ENCODE results near the gene STAT3.
"Not testable (repeated sequence)": the region's sequence is repeated elsewhere in the genome, so short reads cannot be mapped to it uniquely, and the experiment has no call there.

GRCh38 chr17:42400844-42401375 lies 12.7 kb upstream of the STAT3 start:
- TF ChIP-seq CTCF, POLR2A (IDR thresholded peaks at IDR 0.05): not testable (repeated sequence)
